ENCODE results near the gene TMEM203. TPM values are rescaled to one million over a fixed set of nuclear protein-coding genes. Genes with fewer than 3 reads are reported as not detected.

TMEM203 gene
- total RNA-seq, 2 donors from 2014 or later: 34.0 to 39.5 TPM

DNA sequence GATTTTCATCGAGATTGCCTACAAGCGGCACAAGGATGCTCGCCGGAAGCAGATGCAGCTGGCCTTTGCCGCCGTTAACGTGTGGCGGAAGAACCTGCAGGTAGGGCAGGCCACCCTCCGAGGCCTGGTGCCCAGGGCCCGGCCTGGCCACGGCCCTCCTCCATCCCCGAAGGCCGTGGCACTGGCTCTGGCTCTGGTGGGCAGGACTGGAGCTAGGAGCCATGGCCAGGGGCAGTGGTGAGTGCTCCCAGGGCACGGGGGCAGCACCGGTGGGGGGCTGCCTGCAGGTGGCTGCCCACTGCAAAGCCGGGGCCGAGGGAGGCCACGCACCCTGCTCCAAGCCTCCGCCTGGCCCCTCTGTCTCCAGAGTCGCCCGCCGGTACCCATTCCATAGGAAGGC lies 41.6 kb downstream of the TMEM203 start:
- peak overlapping the region; percentile 32 for H3K4me3 Mint-ChIP-seq
- H3K36me3 ChIP-seq (ENCODE audit: control insufficient read depth, insufficient read depth, low read length): no peaks in the 10 kb centered on the region
- H3K4me1 ChIP-seq (ENCODE audit: control insufficient read depth, insufficient read depth, low read length): no peaks in the 10 kb centered on the region
- TF ChIP-seq, protein P1, sequence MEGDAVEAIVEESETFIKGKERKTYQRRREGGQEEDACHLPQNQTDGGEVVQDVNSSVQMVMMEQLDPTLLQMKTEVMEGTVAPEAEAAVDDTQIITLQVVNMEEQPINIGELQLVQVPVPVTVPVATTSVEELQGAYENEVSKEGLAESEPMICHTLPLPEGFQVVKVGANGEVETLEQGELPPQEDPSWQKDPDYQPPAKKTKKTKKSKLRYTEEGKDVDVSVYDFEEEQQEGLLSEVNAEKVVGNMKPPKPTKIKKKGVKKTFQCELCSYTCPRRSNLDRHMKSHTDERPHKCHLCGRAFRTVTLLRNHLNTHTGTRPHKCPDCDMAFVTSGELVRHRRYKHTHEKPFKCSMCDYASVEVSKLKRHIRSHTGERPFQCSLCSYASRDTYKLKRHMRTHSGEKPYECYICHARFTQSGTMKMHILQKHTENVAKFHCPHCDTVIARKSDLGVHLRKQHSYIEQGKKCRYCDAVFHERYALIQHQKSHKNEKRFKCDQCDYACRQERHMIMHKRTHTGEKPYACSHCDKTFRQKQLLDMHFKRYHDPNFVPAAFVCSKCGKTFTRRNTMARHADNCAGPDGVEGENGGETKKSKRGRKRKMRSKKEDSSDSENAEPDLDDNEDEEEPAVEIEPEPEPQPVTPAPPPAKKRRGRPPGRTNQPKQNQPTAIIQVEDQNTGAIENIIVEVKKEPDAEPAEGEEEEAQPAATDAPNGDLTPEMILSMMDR (conservative IDR thresholded peaks at IDR 0.05): no peak
- H3K4me3 ChIP-seq (ENCODE audit: low read length): no peak overlapping the region
- no peak for DNase-seq
- 91 to 96% methylated on average over 16 to 22 of the region's 22 CpGs for WGBS, 2 experiments (ENCODE audit: insufficient coverage in 1 of 2, insufficient read length in 1 of 2)
- H3K27me3 Mint-ChIP-seq (ENCODE audit: insufficient read depth): peaks cover 94% of the 10 kb centered on the region
- no peak overlapping the region for H3K27ac ChIP-seq (ENCODE audit: low read depth, low read length)
- H3K9ac ChIP-seq (ENCODE audit: extremely low read depth, low read length, poor library complexity, severe bottlenecking): no peak overlapping the region
- no peaks in the 10 kb centered on the region for H3K9me3 ChIP-seq (ENCODE audit: control insufficient read depth, low read length)
- peaks cover 100% of the 10 kb centered on the region for H3K27me3 ChIP-seq (ENCODE audit: control insufficient read depth, insufficient read depth, low read length, poor library complexity, severe bottlenecking)
- H3K36me3 Mint-ChIP-seq (ENCODE audit: low read depth): no peaks in the 10 kb centered on the region
- no peak overlapping the region for H3K27ac Mint-ChIP-seq
- H3K9me3 Mint-ChIP-seq: no peaks in the 10 kb centered on the region
- H3K4me1 Mint-ChIP-seq: no peaks in the 10 kb centered on the region

GRCh38 chr9:137163365-137163715 lies 42.1 kb downstream of the TMEM203 start:
- 41 to 58% methylated on average over 15 to 26 of the region's 26 CpGs for WGBS, 2 experiments (ENCODE audit: insufficient coverage in 1 of 2, insufficient read length in 1 of 2)
- H3K4me3 ChIP-seq (ENCODE audit: low read length): no peak overlapping the region

GRCh38 chr9:137162505-137163364 lies 42.7 kb downstream of the TMEM203 start:
- no peak overlapping the region for H3K9ac ChIP-seq (ENCODE audit: extremely low read depth, low read length, poor library complexity, severe bottlenecking)

More at GRCh38 chr9:137163365-137163715, 42.1 kb downstream of the TMEM203 start:
- no peak overlapping the region for H3K27ac ChIP-seq (ENCODE audit: low read depth, low read length)
- H3K36me3 Mint-ChIP-seq (ENCODE audit: low read depth): no peaks in the 10 kb centered on the region
- H3K9me3 ChIP-seq (ENCODE audit: control insufficient read depth, low read length): no peaks in the 10 kb centered on the region
- peaks cover 100% of the 10 kb centered on the region for H3K27me3 ChIP-seq (ENCODE audit: control insufficient read depth, insufficient read depth, low read length, poor library complexity, severe bottlenecking)
- peak overlapping the region; percentile 32 for H3K4me3 Mint-ChIP-seq
- no peaks in the 10 kb centered on the region for H3K4me1 Mint-ChIP-seq
- peak; percentile 71 for DNase-seq
- no peak overlapping the region for H3K9ac ChIP-seq (ENCODE audit: extremely low read depth, low read length, poor library complexity, severe bottlenecking)
- H3K36me3 ChIP-seq (ENCODE audit: control insufficient read depth, insufficient read depth, low read length): no peaks in the 10 kb centered on the region
- H3K27ac Mint-ChIP-seq: no peak overlapping the region
- no peaks in the 10 kb centered on the region for H3K9me3 Mint-ChIP-seq
- TF ChIP-seq, protein P1 (conservative IDR thresholded peaks at IDR 0.05): no peak
- H3K27me3 Mint-ChIP-seq (ENCODE audit: insufficient read depth): peaks cover 95% of the 10 kb centered on the region
- no peaks in the 10 kb centered on the region for H3K4me1 ChIP-seq (ENCODE audit: control insufficient read depth, insufficient read depth, low read length)

More at GRCh38 chr9:137162505-137163364, 42.7 kb downstream of the TMEM203 start:
- H3K27me3 Mint-ChIP-seq (ENCODE audit: insufficient read depth): peaks cover 95% of the 10 kb centered on the region
- no peak overlapping the region for H3K4me3 ChIP-seq (ENCODE audit: low read length)
- TF ChIP-seq, protein P1 (conservative IDR thresholded peaks at IDR 0.05): peak; percentile 37
- H3K9me3 Mint-ChIP-seq: no peaks in the 10 kb centered on the region
- no peaks in the 10 kb centered on the region for H3K4me1 Mint-ChIP-seq
- H3K27ac ChIP-seq (ENCODE audit: low read depth, low read length): no peak overlapping the region
- no peaks in the 10 kb centered on the region for H3K36me3 ChIP-seq (ENCODE audit: control insufficient read depth, insufficient read depth, low read length)
- H3K4me3 Mint-ChIP-seq: peak overlapping the region; percentile 32
- no peaks in the 10 kb centered on the region for H3K9me3 ChIP-seq (ENCODE audit: control insufficient read depth, low read length)
- DNase-seq: peak; percentile 80
- H3K27me3 ChIP-seq (ENCODE audit: control insufficient read depth, insufficient read depth, low read length, poor library complexity, severe bottlenecking): peaks cover 100% of the 10 kb centered on the region
- H3K4me1 ChIP-seq (ENCODE audit: control insufficient read depth, insufficient read depth, low read length): no peaks in the 10 kb centered on the region
- WGBS, 2 experiments (ENCODE audit: insufficient coverage in 1 of 2, insufficient read length in 1 of 2): 20 to 26% methylated on average over 32 to 74 of the region's 74 CpGs
- H3K27ac Mint-ChIP-seq: no peak overlapping the region
- no peaks in the 10 kb centered on the region for H3K36me3 Mint-ChIP-seq (ENCODE audit: low read depth)
